Stomach (tissue), 4 donors: ENCODE results near the gene MAST3.

Experiments
- POLR2A ChIP-seq, 4 donors: fragments of 450-650 bp; IDR thresholded peaks; one replicate each; pipeline ENCODE4 v1.6.1; 2016; ENCODE audit warnings: antibody characterized with exemption in 4 of 4, control low read depth in 2 of 4, mild to moderate bottlenecking in 1 of 4, moderate library complexity in 1 of 4
- TF ChIP-seq, protein P1 (sequence below), 7 experiments: fragments of 450-650 bp in 4 of 7; fragments of 200-600 bp in 3 of 7; sonication (generic) in 3 of 7; IDR thresholded peaks; one replicate each; pipeline ENCODE4 v1.5.1; 2016 to 2019; ENCODE audit warnings: antibody characterized with exemption in 7 of 7, control low read depth in 2 of 7, mild to moderate bottlenecking in 1 of 7

GRCh38 chr19:18153556-18154134 is 56.1 kb downstream of the MAST3 start:
- TF ChIP-seq, protein P1, sequence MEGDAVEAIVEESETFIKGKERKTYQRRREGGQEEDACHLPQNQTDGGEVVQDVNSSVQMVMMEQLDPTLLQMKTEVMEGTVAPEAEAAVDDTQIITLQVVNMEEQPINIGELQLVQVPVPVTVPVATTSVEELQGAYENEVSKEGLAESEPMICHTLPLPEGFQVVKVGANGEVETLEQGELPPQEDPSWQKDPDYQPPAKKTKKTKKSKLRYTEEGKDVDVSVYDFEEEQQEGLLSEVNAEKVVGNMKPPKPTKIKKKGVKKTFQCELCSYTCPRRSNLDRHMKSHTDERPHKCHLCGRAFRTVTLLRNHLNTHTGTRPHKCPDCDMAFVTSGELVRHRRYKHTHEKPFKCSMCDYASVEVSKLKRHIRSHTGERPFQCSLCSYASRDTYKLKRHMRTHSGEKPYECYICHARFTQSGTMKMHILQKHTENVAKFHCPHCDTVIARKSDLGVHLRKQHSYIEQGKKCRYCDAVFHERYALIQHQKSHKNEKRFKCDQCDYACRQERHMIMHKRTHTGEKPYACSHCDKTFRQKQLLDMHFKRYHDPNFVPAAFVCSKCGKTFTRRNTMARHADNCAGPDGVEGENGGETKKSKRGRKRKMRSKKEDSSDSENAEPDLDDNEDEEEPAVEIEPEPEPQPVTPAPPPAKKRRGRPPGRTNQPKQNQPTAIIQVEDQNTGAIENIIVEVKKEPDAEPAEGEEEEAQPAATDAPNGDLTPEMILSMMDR (IDR thresholded peaks at IDR 0.05), result no peak
- no peak for TF ChIP-seq POLR2A (IDR thresholded peaks at IDR 0.05)
